ENCODE data around the gene NELL2.
"Not testable (repeated sequence)": the region's sequence is repeated elsewhere in the genome, so short reads cannot be mapped to it uniquely, and the experiment has no call there.

The NELL2 gene

GRCh38 chr12:44847888-44848702 lies 28.0 kb downstream of the NELL2 start:
- DNase-seq (ENCODE audit: low read depth in 2 of 3, low spot score in 2 of 3): no peak

GRCh38 chr12:44847403-44847802 lies 28.7 kb downstream of the NELL2 start:
- no peak for DNase-seq (ENCODE audit: low read depth in 2 of 3, low spot score in 2 of 3)

GRCh38 chr12:44846826-44847225 lies 29.3 kb downstream of the NELL2 start:
- no peak for DNase-seq (ENCODE audit: low read depth in 2 of 3, low spot score in 2 of 3)

GRCh38 chr12:44842669-44843068 lies 33.4 kb downstream of the NELL2 start:
- DNase-seq (ENCODE audit: low read depth in 2 of 3, low spot score in 2 of 3): no peak

GRCh38 chr12:44839785-44840184 lies 36.3 kb downstream of the NELL2 start:
- no peak for DNase-seq (ENCODE audit: low read depth in 2 of 3, low spot score in 2 of 3)

- no peak for DNase-seq (ENCODE audit: low read depth in 2 of 3, low spot score in 2 of 3)
Measured at GRCh38 chr12:44837114-44837755, 38.9 kb downstream of the NELL2 start.

- DNase-seq (ENCODE audit: low read depth in 2 of 3, low spot score in 2 of 3): no peak
Measured at GRCh38 chr12:44835641-44836379, 40.3 kb downstream of the NELL2 start.

- not testable (repeated sequence) for DNase-seq (ENCODE audit: low read depth in 2 of 3, low spot score in 2 of 3)
Measured at GRCh38 chr12:44834996-44835395, 41.1 kb downstream of the NELL2 start.

GRCh38 chr12:44833561-44833960 lies 42.6 kb downstream of the NELL2 start:
- no peak for DNase-seq (ENCODE audit: low read depth in 2 of 3, low spot score in 2 of 3)

GRCh38 chr12:44830566-44831055 lies 45.5 kb downstream of the NELL2 start:
- DNase-seq (ENCODE audit: low read depth in 2 of 3, low spot score in 2 of 3): no peak

- DNase-seq (ENCODE audit: low read depth in 2 of 3, low spot score in 2 of 3): no peak
Measured at GRCh38 chr12:44829045-44829444, 47.1 kb downstream of the NELL2 start.

- no peak for DNase-seq (ENCODE audit: low read depth in 2 of 3, low spot score in 2 of 3)
Measured at GRCh38 chr12:44827832-44828438, 48.2 kb downstream of the NELL2 start.

GRCh38 chr12:44821702-44822101 lies 54.4 kb downstream of the NELL2 start:
- DNase-seq (ENCODE audit: low read depth in 2 of 3, low spot score in 2 of 3): not testable (repeated sequence)

GRCh38 chr12:44819884-44820283 lies 56.2 kb downstream of the NELL2 start:
- DNase-seq (ENCODE audit: low read depth in 2 of 3, low spot score in 2 of 3): no peak

- no peak for DNase-seq (ENCODE audit: low read depth in 2 of 3, low spot score in 2 of 3)
Measured at GRCh38 chr12:44817687-44818086, 58.4 kb downstream of the NELL2 start.

- DNase-seq (ENCODE audit: low read depth in 2 of 3, low spot score in 2 of 3): no peak
Measured at GRCh38 chr12:44816446-44817017, 59.6 kb downstream of the NELL2 start.

GRCh38 chr12:44812062-44812461 lies 64.1 kb downstream of the NELL2 start:
- no peak for DNase-seq (ENCODE audit: low read depth in 2 of 3, low spot score in 2 of 3)

- DNase-seq (ENCODE audit: low read depth in 2 of 3, low spot score in 2 of 3): no peak
Measured at GRCh38 chr12:44804068-44804467, 72.0 kb downstream of the NELL2 start.

GRCh38 chr12:44795970-44796369 lies 80.1 kb downstream of the NELL2 start:
- DNase-seq (ENCODE audit: low read depth in 2 of 3, low spot score in 2 of 3): no peak

GRCh38 chr12:44788731-44789130 lies 87.4 kb downstream of the NELL2 start:
- no peak for DNase-seq (ENCODE audit: low read depth in 2 of 3, low spot score in 2 of 3)

- DNase-seq (ENCODE audit: low read depth in 2 of 3, low spot score in 2 of 3): no peak
Measured at GRCh38 chr12:44780221-44780790, 95.8 kb downstream of the NELL2 start.
